Adipose tissue (tissue), 3 donors: Measurements from ENCODE around the gene DOHH. TPM values are rescaled to one million over a fixed set of nuclear protein-coding genes. Genes with fewer than 3 reads are reported as not detected.

Experiments
- H3K27ac ChIP-seq: one replicate; pipeline ENCODE4 v1.5.1; 2013; ENCODE audit warnings: low read depth, low read length
- WGBS, 3 donors: extraction: QIAGEN DNeasy Blood & Tissue Kit; methylation state at CpG; one replicate each; pipeline ENCODE4 v1.1.7; 2013; 5-methylcytosine and 5-hydroxymethylcytosine counted together
- polyA plus RNA-seq, 3 donors: library from polyadenylated mRNA; stranded (reverse); fragments of 200-250 nt; gene quantifications; one replicate each; pipeline ENCODE4 v1.2.3, GENCODE V29; 2013
- donor health status: healthy with polysubstance abuse.
- donor health status: Bipolar disorder and iron deficiency.
- donor health status: healthy.

DOHH gene
- polyA plus RNA-seq, 3 donors: 7.8 to 16.3 (median 11.6) TPM

- WGBS, 3 donors: 94 to 96% (median 95%) methylated on average over 39 to 45 of the region's 45 CpGs
- H3K27ac ChIP-seq: no peak overlapping the region
These were observed 8.2 kb downstream of the DOHH start for GRCh38 chr19:3492131-3492839.

DNA sequence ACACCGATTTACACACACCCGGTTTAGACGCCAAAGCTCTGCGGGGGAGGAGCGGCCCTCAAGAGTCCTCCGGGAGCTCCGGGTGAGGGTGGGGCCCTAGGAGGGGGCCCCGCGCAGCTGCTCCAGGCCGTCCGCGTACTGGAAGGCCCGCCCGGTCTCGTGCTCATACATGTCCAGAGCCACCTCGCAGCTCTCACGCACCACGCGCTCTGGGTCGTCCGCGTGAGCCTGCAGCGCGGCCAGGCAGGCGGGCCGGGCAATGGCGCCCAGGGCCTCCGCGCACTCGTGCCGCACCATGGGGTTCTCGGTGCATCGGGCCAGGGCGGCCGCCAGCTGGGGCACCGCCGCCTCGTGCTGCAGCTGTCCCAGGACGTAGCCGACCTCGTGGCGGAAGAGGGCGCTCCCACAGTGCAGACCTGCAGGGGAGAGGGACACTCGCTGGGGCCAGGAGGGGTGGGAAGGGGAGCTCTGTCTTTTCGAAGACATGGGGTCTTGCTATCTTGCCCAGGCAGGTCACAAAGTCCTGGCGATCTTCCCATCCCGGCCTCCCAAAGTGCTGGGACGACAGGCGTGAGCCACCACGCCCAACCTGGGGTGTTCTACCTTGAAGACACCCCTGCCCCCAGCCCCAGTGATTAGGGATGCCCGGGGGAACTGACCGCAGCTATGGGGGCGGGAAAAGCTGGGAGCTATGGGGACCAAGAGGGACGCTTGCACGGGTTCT lies 8.9 kb downstream of the DOHH start:
- H3K27ac ChIP-seq: no peak overlapping the region
- 90 to 96% (median 94%) methylated on average over 52 to 55 of the region's 55 CpGs for WGBS, 3 donors

- WGBS, 3 donors: 66 to 81% (median 73%) methylated on average over 22 to 33 of the region's 33 CpGs
- no peak within 1 kb of the TSS for H3K27ac ChIP-seq
These were observed 17.2 kb downstream of the DOHH start, which contains the start of gene SMIM44 for GRCh38 chr19:3483226-3483628. SMIM44 (minus strand) TSS chr19:3483441; CDS start chr19:3483403, 38 bp downstream.

DNA sequence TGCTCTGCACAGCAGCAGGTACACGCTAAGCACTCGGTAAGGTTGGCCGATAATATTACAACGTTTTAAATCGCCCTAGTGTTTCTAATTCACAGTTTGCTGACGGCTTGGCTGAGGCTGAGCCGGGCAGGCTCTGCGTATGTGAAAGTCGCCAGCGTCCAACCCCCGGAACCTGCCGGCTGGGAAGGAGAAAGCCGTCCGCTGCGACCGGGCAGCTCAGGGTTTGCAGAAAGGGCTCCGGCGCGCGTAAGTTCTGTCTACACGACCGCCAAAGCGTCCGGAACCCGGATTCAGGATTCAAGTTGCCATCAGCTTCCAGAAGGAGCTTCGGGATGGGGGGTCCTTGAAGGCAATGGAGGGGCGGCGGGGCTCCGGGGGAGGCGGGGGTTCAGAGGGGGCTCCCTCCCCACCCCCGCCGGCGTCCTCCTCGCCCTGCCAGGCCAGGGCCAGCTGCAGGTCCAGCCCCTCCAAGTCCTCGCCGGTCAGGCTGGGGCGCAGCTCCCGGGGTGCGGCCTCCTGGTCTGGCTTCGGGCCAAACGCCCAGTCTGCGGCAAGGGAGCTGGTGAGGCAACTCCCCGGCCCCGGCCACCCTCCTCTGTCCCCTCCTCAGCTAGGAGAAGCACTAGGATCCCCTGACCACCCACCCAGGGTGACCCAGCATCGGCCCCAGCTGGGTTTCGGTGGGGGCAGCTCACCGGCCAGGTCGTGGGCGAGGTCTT lies 17.8 kb downstream of the DOHH start:
- 66 to 75% (median 67%) methylated on average over 49 of the region's 49 CpGs for WGBS, 3 donors
- no peak overlapping the region for H3K27ac ChIP-seq

GRCh38 chr19:3481241-3482090 lies 19.0 kb downstream of the DOHH start:
- no peak overlapping the region for H3K27ac ChIP-seq
- WGBS, 3 donors: 51 to 69% (median 60%) methylated on average over 38 of the region's 38 CpGs

DNA sequence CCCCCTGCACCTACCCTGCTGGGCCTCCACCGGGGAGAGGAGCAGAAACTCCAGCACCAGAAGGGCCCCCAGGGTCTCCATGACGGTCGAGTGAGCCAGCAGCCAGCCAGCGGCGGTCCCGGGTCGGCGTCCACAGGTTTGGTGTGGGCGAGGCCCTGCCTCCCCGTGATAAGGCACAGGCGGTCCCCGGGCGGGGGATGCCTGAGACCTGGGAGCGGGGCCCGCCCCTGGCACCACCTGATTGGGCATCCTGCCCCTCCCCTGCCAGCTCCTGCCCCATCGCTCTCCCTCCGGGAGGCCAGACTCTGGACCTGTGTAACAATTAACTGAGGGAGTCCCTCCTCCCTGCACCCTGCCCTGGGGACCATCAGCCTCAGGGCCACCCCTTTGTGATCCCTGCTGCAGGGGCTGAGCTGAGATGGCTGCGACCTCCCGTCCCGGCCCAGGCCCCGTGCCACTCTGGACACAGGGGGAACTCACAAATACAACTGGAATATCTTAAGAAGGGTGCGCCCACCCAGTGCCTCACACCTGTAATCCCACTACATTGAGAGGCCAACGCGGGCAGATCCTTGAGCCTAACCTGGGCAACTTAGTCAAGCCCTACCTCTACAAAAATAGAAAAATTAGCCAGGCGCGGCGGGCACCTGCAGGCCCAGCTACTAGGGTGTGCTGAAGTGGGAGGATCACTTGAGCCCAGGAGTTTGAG lies 19.9 kb downstream of the DOHH start, which contains the start of gene SMIM24:
SMIM24 (minus strand) TSS at position 143 of the 709 bp plus-strand sequence; CDS start at position 81, 62 bp downstream.
- 34 to 57% (median 53%) methylated on average over 27 of the region's 27 CpGs for WGBS, 3 donors
- H3K27ac ChIP-seq: no peak within 1 kb of the TSS

- no peak overlapping the region for H3K27ac ChIP-seq
- 34 to 46% (median 45%) methylated on average over 7 to 9 of the region's 9 CpGs for WGBS, 3 donors
These were observed 20.6 kb downstream of the DOHH start for GRCh38 chr19:3479834-3480215.

DNA sequence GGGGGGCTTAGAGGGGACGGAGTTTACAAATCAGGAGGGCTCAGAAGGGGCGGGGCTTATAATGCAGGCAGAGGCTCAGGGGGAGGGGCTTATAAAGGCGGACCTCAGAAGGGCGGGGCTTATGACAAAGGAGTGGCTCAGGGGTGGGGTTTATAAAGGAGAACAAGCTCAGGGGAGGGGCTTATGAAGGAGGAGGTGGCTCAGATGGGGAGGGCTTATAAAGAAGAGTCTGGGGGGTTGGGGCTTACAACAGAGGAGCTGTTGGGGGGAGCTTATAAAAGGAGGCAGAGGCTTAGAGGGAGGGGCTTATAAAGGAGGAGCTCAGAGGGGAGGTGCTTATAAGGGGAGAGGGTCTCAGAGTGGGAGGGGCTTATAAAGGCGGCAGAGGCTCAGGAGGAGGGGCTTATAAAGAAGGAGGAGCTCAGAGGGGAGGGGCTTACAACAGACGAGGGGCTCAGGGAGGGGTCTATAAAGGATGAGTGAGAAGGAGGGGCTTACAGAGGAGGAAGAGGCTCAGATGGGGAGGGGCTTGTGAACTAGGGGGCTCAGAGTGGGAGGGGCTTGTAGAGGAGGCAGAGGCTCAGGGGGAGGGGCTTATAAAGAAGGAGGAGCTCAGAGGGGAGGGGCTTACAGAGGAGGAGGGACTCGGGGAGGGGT lies 21.2 kb downstream of the DOHH start:
- no peak overlapping the region for H3K27ac ChIP-seq
- WGBS, 3 donors: 14 to 37% (median 29%) methylated on average over 7 of the region's 7 CpGs

DNA sequence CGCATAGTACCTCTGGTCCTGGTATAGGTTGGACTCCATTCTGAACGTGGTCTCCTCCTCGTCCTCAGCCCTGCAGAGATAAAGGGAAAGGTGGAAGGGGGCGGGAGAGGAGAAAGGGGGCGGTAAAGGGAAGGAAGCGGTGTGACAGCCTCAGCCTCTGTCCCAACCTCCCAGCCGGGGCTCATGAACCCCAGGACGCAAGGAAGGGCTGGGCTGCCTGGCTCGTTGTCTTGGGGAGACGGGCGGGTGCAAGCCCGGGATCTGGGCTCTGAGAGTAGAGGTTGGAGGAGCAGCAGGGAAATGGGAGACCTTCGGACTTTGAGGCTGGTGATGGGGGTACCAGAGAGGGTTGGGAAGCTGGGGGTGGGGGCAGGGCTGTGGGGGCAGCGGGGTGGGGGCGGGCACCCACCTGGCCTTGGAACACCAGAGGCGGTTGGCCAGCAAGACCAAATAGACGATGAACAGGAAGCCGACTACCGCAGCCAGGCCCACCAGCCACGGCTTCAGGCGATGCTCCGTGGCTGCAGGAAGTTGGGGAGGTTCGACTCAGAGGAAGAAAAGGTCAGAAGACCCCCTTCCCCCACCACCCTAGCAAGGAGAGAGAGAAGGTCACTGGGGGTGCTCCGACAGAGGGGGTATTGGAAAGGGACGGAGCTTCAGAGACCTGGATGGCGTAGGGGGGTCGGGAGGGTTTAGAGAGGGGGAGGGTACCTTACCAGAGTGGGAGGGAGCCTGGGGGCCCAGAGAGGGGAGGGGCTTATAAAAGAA lies 21.9 kb downstream of the DOHH start:
- WGBS, 3 donors: 16 to 35% (median 17%) methylated on average over 25 to 27 of the region's 27 CpGs
- H3K27ac ChIP-seq: no peak overlapping the region

- 68 to 91% (median 90%) methylated on average over 2 of the region's 2 CpGs for WGBS, 3 donors
- H3K27ac ChIP-seq: no peak overlapping the region
These were observed 22.5 kb downstream of the DOHH start for GRCh38 chr19:3477951-3478350.

DNA sequence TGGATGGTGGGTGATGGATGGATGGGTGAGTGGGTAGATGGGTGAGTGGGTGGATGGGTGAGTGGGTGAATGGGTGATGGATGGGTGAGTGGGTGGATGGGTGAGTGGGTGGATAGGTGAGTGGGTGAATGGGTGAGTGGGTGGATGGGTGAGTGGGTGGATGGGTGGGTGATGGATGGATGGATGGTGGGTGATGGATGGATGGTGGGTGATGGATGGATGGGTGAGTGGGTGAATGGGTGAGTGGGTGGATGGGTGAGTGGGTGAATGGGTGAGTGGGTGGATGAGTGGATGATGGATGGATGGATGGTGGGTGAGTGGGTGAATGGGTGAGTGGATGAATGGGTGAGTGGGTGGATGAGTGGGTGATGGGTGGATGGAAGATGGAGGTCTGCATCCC lies 23.0 kb downstream of the DOHH start:
- no peak overlapping the region for H3K27ac ChIP-seq

- no peak overlapping the region for H3K27ac ChIP-seq
- 50 to 94% (median 78%) methylated on average over 2 of the region's 2 CpGs for WGBS, 3 donors
These were observed 23.6 kb downstream of the DOHH start for GRCh38 chr19:3476830-3477229.

DNA sequence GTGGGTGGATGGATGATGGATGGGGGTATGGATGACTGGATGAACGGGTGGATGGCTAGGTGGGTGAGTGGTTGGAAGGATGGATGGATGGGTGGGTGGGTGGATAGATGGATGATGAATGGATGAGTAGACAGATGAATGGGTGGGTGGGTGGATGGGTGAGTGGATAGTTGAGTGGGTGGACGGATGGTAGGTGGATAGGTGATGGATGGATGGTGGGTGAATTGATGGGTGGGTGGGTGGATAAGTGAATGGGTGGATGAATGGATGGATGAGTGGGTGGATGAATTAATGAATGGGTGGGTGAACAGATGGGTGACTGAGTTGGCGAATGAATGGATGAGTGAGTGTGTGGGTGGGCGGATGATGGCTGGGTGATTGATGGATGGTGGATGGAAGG lies 25.0 kb downstream of the DOHH start:
- WGBS, 3 donors: 81 to 92% (median 84%) methylated on average over 4 of the region's 4 CpGs
- no peak overlapping the region for H3K27ac ChIP-seq

GRCh38 chr19:3474614-3475013 lies 25.9 kb downstream of the DOHH start:
- no peak overlapping the region for H3K27ac ChIP-seq
- 68 to 94% (median 70%) methylated on average over 2 of the region's 2 CpGs for WGBS, 3 donors

GRCh38 chr19:3474010-3474409 lies 26.5 kb downstream of the DOHH start:
- 27 to 80% (median 78%) methylated on average over 8 of the region's 8 CpGs for WGBS, 3 donors
- H3K27ac ChIP-seq: no peak overlapping the region

- WGBS, 3 donors: 25 to 29% (median 26%) methylated on average over 24 of the region's 24 CpGs
These were observed 28.4 kb downstream of the DOHH start for GRCh38 chr19:3471954-3472655.

More at GRCh38 chr19:3471954-3472655, 28.4 kb downstream of the DOHH start:
- H3K27ac ChIP-seq: no peak overlapping the region
